Measurements from ENCODE around the gene ITGAX.

Gene ITGAX

GRCh38 chr16:31377210-31377903 is 22.4 kb downstream of the ITGAX start:
- Mint-ChIP-seq H3K4me1 (peaks cover 15% of the 10 kb centered on the region), H3K27me3 (no peaks in the 10 kb centered on the region), H3K27ac (no peak overlapping the region), H3K4me3 (no peak overlapping the region), H3K9me3 (peaks cover 0 to 8% of the 10 kb centered on the region in 2 donors)
- DNase-seq (no peak), ATAC-seq (no peak)

GRCh38 chr16:31380201-31380600 is 25.2 kb downstream of the ITGAX start:
- H3K27me3 Mint-ChIP-seq = no peaks in the 10 kb centered on the region
- H3K4me3 Mint-ChIP-seq = no peak overlapping the region
- H3K27ac Mint-ChIP-seq = no peak overlapping the region

GRCh38 chr16:31382485-31383161 is 27.6 kb downstream of the ITGAX start:
- DNase-seq (peak; percentile 65 to 73), ATAC-seq (peak; percentile 81)
- H3K9me3 Mint-ChIP-seq = no peaks in the 10 kb centered on the region
- H3K4me3 Mint-ChIP-seq = no peak overlapping the region
- H3K27me3 Mint-ChIP-seq = no peaks in the 10 kb centered on the region
- H3K4me1 Mint-ChIP-seq = peaks cover 33% of the 10 kb centered on the region
- H3K27ac Mint-ChIP-seq = no peak overlapping the region

More at GRCh38 chr16:31380201-31380600, 25.2 kb downstream of the ITGAX start:
- H3K9me3 Mint-ChIP-seq = peaks cover 0 to 4% of the 10 kb centered on the region in 2 donors
- no peak for DNase-seq
- H3K4me1 Mint-ChIP-seq = peaks cover 24% of the 10 kb centered on the region
- no peak for ATAC-seq

GRCh38 chr16:31385680-31386079 is 30.7 kb downstream of the ITGAX start:
- no peak overlapping the region for H3K27ac Mint-ChIP-seq
- peaks cover 31% of the 10 kb centered on the region for H3K4me1 Mint-ChIP-seq
- ATAC-seq (no peak), DNase-seq (no peak)
- peaks cover 7% of the 10 kb centered on the region for H3K27me3 Mint-ChIP-seq
- no peak overlapping the region for H3K4me3 Mint-ChIP-seq
- H3K9me3 Mint-ChIP-seq = no peaks in the 10 kb centered on the region

GRCh38 chr16:31386157-31386984 is 31.4 kb downstream of the ITGAX start:
- Mint-ChIP-seq H3K27ac (peak overlapping the region in 1 of 2 donors; percentile 10), H3K4me1 (peaks cover 31% of the 10 kb centered on the region), H3K4me3 (no peak overlapping the region), H3K9me3 (no peaks in the 10 kb centered on the region), H3K27me3 (peaks cover 7% of the 10 kb centered on the region)
- peak; percentile 16 to 32 for DNase-seq
- peak; percentile 88 for ATAC-seq

- Mint-ChIP-seq H3K4me1 (peaks cover 31% of the 10 kb centered on the region), H3K27ac (no peak overlapping the region), H3K9me3 (no peaks in the 10 kb centered on the region), H3K27me3 (peaks cover 15% of the 10 kb centered on the region), H3K4me3 (no peak overlapping the region)
- DNase-seq (no peak), ATAC-seq (no peak)
These were observed 33.6 kb downstream of the ITGAX start for GRCh38 chr16:31388535-31388934.

GRCh38 chr16:31390504-31391041 is 35.6 kb downstream of the ITGAX start:
- ATAC-seq (no peak), DNase-seq (no peak)
- Mint-ChIP-seq H3K4me1 (peaks cover 22% of the 10 kb centered on the region), H3K27ac (no peak overlapping the region), H3K9me3 (no peaks in the 10 kb centered on the region), H3K27me3 (peaks cover 22% of the 10 kb centered on the region), H3K4me3 (no peak overlapping the region)

GRCh38 chr16:31393056-31393455 is 38.1 kb downstream of the ITGAX start, which contains the start of gene ITGAD:
ITGAD (plus strand) TSS chr16:31393335; CDS start chr16:31393361, 26 bp downstream.
- Mint-ChIP-seq H3K4me3 (no peak within 1 kb of the TSS), H3K4me1 (peaks cover 6% of the 10 kb centered on the region), H3K27me3 (peaks cover 23% of the 10 kb centered on the region), H3K9me3 (no peaks in the 10 kb centered on the region), H3K27ac (no peak within 1 kb of the TSS)
- ATAC-seq = no peak
- DNase-seq = no peak

- Mint-ChIP-seq H3K4me1 (peaks cover 20% of the 10 kb centered on the region), H3K9me3 (peaks cover 11 to 16% of the 10 kb centered on the region in 2 donors), H3K4me3 (no peak overlapping the region), H3K27ac (no peak overlapping the region), H3K27me3 (peaks cover 16% of the 10 kb centered on the region)
- ATAC-seq = no peak
- no peak for DNase-seq
These were observed 40.7 kb downstream of the ITGAX start for GRCh38 chr16:31395647-31396046.

GRCh38 chr16:31397096-31397660 is 42.2 kb downstream of the ITGAX start:
- peaks cover 25% of the 10 kb centered on the region for H3K4me1 Mint-ChIP-seq
- no peak overlapping the region for H3K27ac Mint-ChIP-seq
- DNase-seq = no peak
- no peak for ATAC-seq
- H3K4me3 Mint-ChIP-seq = no peak overlapping the region
- H3K27me3 Mint-ChIP-seq = peaks cover 16% of the 10 kb centered on the region
- peaks cover 11 to 16% of the 10 kb centered on the region in 2 donors for H3K9me3 Mint-ChIP-seq

GRCh38 chr16:31397701-31398100 is 42.7 kb downstream of the ITGAX start:
- H3K27me3 Mint-ChIP-seq = peaks cover 14% of the 10 kb centered on the region
- H3K4me3 Mint-ChIP-seq = no peak overlapping the region
- ATAC-seq (no peak), DNase-seq (no peak)
- peaks cover 11 to 16% of the 10 kb centered on the region in 2 donors for H3K9me3 Mint-ChIP-seq
- H3K4me1 Mint-ChIP-seq = peaks cover 24% of the 10 kb centered on the region
- H3K27ac Mint-ChIP-seq = no peak overlapping the region

- H3K27ac Mint-ChIP-seq = no peak overlapping the region
- H3K4me1 Mint-ChIP-seq = peaks cover 19% of the 10 kb centered on the region
- H3K4me3 Mint-ChIP-seq = no peak overlapping the region
- peak in 1 of 2 donors; percentile 55 for DNase-seq
- H3K9me3 Mint-ChIP-seq = peaks cover 11 to 16% of the 10 kb centered on the region in 2 donors
- ATAC-seq = peak; percentile 87
- H3K27me3 Mint-ChIP-seq = peaks cover 5% of the 10 kb centered on the region
These were observed 45.2 kb downstream of the ITGAX start for GRCh38 chr16:31400191-31400590.

GRCh38 chr16:31401436-31401835 is 46.5 kb downstream of the ITGAX start:
- no peak overlapping the region for H3K4me3 Mint-ChIP-seq
- no peak overlapping the region for H3K27ac Mint-ChIP-seq
- peaks cover 11 to 16% of the 10 kb centered on the region in 2 donors for H3K9me3 Mint-ChIP-seq
- ATAC-seq (no peak), DNase-seq (no peak)
- H3K4me1 Mint-ChIP-seq = peaks cover 19% of the 10 kb centered on the region
- no peaks in the 10 kb centered on the region for H3K27me3 Mint-ChIP-seq

- DNase-seq (no peak), ATAC-seq (no peak)
- H3K4me3 Mint-ChIP-seq = no peak overlapping the region
- H3K4me1 Mint-ChIP-seq = peaks cover 19% of the 10 kb centered on the region
- H3K27ac Mint-ChIP-seq = no peak overlapping the region
- no peaks in the 10 kb centered on the region for H3K27me3 Mint-ChIP-seq
- peaks cover 11 to 16% of the 10 kb centered on the region in 2 donors for H3K9me3 Mint-ChIP-seq
These were observed 47.7 kb downstream of the ITGAX start for GRCh38 chr16:31402687-31403086.

All from stimulated activated naive CD8-positive, alpha-beta T cell treated with anti-CD3 and anti-CD28 coated beads, Interleukin-15, amount 100 ng/mL, for 72 hours (primary cell).